ENCODE data around the gene FILIP1.

- no peak for TF ChIP-seq CTCF (IDR thresholded peaks at IDR 0.05)
- TF ChIP-seq RNF2 (IDR thresholded peaks at IDR 0.05; ENCODE audit: borderline replicate concordance, low read depth), result no peak
- no peak for TF ChIP-seq POLR2A (IDR thresholded peaks at IDR 0.05; ENCODE audit: low read length)
- TF ChIP-seq REST (IDR thresholded peaks at IDR 0.05), result no peak
- no peak for TF ChIP-seq EP300 (IDR thresholded peaks at IDR 0.05)
- no peak for TF ChIP-seq KDM1A (IDR thresholded peaks at IDR 0.05; ENCODE audit: low read depth)
- TF ChIP-seq RAD21 (conservative IDR thresholded peaks at IDR 0.05 in 1 of 2, IDR thresholded peaks at IDR 0.05 in 1 of 2), result no peak
- TF ChIP-seq MYC (IDR thresholded peaks at IDR 0.05; ENCODE audit: borderline replicate concordance, low read length), result no peak
These were observed 6.0 kb upstream of the FILIP1 start for GRCh38 chr6:75499640-75500039.

Data from A549 (cell line).